GM12865 (cell line): Measurements from ENCODE around the gene FMO4.
"Not testable (repeated sequence)": the region's sequence is repeated elsewhere in the genome, so short reads cannot be mapped to it uniquely, and the experiment has no call there.

ENCODE experiments used
- DNase-seq: peaks from one replicate; pipeline ENCODE4 v3.0.0; 2010; ENCODE audit warnings: low read depth
- H3K4me3 ChIP-seq: 2 replicates; pipeline ENCODE4 v1.5.1; 2011; ENCODE audit warnings: mild to moderate bottlenecking, low read depth, low read length, control low read depth
- CTCF ChIP-seq: IDR thresholded peaks from 2 replicates; pipeline ENCODE4 v1.5.1; 2011; ENCODE audit warnings: low read length, control low read depth, low read depth, inconsistent platforms; ENCODE audit not compliant: insufficient read depth; ENCODE audit errors: missing control alignments

The FMO4 gene

DNA sequence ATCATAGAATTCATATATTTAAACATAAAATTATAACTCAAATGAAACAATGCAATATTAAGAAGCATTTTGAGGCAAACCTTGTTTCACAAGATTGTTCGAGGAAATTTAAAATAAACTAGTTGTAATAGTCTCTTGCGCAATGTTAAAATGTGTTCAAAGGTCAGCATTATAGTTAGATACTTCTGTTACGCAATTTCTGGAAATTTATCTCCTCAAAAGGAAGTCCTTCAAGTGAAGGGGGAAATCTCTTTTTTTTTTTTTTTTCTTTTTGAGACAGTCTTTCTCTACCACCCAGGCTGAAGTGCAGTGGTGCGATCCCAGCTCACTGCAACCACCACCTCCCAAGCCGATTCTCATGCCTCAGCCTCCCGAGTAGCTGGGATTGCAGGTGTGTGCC, 52.1 kb downstream of the FMO4 start:
- TF ChIP-seq CTCF = no peak
- no peak overlapping the region for H3K4me3 ChIP-seq
- no peak for DNase-seq

DNA sequence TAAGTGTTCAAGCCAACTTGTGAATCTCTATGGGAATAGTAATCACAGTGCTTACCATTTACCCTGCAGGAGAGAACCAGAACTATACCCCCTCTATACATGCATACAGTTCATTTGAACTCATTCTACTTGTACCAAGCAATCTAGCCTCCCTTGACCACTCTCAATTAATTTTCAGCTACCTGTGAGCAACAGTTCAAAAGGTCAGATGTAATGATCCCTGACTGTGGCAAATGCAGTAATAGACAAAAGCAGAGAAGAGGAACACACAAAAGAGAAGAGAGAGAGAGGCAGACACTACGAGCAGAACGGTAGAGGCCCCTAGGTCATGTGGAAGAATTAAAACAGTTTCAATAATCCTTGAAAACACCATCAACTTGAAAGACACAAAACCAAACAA, 52.8 kb downstream of the FMO4 start:
- H3K4me3 ChIP-seq = no peak overlapping the region
- no peak for TF ChIP-seq CTCF
- no peak for DNase-seq

DNA sequence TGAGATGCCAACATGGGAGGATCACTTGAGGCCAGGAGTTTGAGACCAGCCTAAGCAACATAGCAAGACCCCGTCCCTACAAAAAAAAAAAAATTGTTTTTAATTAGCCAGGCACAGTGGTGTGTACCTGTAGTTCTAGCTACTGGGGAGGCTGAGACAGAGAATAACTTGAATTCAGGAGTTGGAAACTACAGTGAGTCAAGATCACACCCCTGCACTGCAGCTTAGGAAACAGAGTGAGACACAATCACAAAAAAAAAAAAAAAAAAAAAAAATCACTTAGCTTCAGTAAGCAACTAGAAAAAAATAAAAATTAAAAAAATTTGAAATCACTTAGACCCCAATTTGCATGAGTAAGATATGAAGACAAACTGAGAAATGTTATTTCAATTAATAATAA, 53.5 kb downstream of the FMO4 start:
- TF ChIP-seq CTCF = no peak
- H3K4me3 ChIP-seq = no peak overlapping the region
- no peak for DNase-seq

DNA sequence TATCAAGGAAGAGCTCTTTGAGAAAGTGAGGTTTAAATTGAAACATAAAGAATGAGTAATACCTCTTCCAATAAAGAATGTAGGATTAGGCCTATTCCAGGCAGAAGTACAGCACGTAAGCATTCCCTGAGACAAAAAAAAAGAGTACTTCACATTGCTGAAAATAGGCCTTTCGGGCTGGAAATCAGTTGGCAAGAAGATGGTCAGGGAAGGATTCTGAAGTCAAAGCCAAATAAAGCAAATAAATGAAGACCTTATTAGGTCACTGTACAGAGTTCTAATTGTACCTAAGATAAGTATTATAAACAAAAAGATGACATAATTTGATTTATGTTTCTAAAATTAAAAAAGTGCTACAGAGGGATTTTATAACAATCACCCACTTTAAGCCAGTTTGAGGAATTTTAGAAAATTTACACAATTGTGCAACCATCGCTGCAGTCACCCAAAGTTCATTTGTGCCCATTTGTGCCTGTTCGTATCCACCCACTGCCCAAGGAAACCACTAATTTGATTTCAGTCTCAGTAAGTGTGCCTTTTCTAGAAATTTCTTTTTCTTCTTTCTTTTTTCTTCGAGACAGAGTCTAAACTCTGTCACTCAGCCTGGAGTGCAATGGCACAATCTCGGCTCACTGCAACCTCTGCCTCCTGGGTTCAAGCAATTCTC, 58.6 kb downstream of the FMO4 start:
- DNase-seq = no peak
- no peak for TF ChIP-seq CTCF

GRCh38 chr1:171373357-171374122, 59.6 kb downstream of the FMO4 start:
- DNase-seq, H3K4me3 ChIP-seq: not testable (repeated sequence)

More for the DNA sequence above, 58.6 kb downstream of the FMO4 start:
- no peak overlapping the region for H3K4me3 ChIP-seq

GRCh38 chr1:171379846-171380245, 65.9 kb downstream of the FMO4 start:
- no peak for DNase-seq
- no peak overlapping the region for H3K4me3 ChIP-seq
- TF ChIP-seq CTCF = no peak

DNA sequence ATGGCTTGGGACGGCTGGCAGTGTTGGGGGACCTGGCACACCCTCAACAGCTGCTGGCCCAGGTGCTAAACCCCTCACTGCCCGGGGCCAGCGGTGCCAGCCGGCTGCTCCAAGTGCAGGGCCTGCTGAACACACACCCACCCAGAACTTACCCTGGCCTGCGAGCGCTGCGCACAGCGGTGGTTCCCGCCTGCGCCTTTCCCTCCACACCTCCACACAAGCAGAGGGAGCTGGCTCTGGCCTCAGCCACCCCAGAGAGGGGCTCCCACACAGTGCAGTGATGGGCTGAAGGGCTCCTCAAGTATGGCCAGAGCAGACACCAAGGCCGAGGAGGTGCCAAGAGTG, 67.9 kb downstream of the FMO4 start:
- no peak for DNase-seq
- no peak overlapping the region for H3K4me3 ChIP-seq
- TF ChIP-seq CTCF = no peak
